GM19397 (cell line): ENCODE data around the gene GPRIN1.

Experiments
- ATAC-seq: cut with Tn5 transposase; IDR thresholded peaks from one replicate; pipeline ENCODE4 v1.9.1; 2021; ENCODE audit warnings: mild to moderate bottlenecking, moderate library complexity; ENCODE audit not compliant: unreplicated experiment

GPRIN1 gene

DNA sequence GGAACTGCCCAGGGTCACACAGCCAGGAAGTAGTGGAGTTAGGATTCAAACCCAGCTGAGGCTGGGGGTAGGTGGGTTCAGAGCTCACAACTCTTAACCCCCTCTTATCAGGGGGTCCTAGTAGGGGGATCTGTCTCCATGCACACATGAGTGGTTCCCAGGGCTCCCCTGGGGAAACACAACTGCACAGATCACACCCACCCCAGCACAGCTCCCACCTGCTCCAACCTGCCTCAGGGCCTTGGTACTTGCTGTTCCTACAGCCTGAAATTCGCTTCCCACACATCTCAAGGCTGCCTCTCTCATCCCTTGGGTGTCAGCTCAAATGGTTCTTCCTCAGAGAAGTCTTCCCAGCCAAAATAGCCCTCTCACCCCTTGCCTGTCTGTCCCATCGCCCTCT is 15.6 kb upstream of the GPRIN1 start:
- ATAC-seq: no peak

DNA sequence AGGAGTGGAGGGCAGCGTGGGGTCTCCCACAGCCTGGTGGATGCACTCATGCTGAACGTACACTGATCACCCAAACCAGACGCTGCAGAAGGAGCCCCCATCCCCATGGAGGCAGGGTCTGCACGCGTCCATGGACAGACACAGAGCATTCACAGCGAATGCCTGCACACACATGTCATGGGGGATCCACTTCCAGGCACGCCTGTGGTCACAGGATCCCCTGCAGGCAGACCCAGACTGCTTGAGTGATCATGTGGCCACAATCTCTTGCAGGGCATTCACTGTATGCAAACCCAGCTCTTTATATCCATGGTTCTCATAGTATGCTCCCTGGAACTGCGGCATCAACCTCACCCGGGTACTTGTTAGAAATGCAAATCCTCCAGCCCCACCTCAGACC is 15.0 kb upstream of the GPRIN1 start:
- ATAC-seq: no peak

DNA sequence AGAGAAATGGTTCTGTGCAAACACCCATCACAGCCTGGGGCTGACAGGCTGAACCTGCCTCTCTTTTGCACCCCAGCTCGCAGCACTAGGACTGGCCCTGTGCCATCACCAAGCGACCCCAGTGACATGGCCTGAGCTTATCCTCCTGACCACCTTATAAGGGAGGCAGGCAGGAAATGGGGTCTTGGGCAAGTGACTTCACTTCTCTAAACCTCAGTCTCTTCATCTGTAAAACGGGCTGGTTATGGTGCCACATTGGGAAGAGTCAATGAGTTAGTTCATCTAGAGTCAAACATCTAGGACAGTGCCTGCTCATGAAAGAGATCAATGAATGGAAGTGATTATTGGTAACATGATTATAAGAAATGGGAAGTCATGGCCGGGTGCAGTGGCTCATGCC is 14.2 kb upstream of the GPRIN1 start:
- no peak for ATAC-seq

DNA sequence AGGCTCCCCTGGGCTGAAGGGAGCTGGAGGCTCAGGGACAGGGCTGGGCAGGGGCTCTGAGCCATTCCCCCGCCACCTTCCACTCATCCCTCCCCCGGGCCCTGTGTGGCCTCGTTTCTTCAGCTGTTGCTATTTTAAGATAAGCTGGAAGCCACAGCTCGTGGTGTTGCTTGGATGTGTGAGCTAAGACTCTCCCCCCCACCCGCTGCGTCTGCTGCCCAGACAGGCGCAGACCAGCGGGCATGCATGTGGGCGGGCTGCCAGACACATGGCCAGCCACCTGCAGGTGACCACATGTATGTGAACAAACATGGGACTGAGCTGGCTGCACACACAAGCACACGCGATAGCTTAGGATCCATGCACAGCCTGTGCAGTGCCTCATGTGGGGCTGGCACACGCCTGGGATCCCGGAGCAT is 11.7 kb upstream of the GPRIN1 start:
- no peak for ATAC-seq

DNA sequence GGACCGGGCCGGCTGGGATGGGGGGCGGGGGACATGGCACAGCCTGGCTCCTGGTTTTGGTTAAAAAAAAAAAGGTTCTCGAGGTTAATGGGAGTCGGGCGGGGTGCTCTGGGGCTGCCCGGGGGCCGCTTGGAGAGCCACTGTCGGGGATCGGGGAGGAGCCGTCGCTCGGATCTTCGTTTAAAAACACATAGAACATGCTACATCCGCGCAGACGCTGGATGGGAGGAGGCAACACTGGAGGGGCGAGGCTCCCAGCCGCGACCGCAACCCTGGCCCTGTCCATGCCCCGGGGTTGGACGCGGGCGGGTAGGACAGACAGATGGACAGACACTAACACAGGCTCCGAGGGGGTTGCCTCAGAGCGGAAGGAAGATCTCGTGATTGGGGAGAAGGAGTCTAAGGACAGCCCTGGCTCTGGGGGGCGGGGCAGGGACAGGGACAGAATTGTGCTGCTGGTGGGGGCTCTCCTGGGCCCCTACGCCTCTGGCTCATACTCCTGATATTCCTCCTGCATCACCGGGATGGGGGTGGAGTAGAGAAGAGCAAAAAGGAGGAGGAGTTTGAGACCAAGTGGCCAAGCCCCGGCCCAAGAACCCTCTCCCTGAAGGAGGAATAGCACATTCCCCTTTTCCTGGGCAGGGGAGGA is 10.5 kb upstream of the GPRIN1 start:
- no peak for ATAC-seq

DNA sequence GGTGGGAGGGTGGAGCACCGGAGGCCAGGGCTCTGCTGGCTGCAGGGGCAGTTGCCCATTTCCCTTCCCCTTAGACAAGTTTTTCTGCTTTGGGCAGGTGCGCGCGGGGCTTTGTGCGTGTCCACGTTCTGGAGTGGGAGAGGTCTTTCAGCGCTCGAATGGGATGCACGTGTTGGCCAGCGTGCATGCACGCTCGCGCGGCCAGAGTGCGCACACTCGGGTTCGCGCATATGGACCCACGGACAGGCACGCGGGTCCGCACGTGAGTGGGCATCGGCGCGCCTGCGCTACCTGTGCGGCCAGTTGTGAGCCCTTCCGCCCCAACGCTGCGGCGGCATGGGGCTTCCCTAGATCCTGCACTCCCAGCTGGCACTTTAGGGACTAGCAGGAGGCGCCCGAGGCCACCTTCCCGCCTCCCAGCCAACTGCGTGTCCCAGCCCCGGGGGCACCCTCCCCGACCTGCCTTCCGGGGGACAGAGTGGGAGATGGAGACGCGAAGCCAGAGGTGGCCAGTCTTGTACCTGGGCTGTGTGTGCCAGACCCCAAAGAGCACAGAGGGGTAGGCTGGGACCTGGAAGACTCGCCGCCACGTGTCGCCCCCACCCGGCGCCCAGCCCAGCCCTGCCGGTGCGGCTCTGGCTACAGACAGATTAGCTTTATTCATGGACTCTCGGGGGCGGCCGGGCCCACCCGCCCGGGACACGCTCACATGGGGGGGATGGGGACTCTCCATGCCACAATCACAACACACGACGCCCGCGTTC is 9.8 kb upstream of the GPRIN1 start:
- no peak for ATAC-seq

DNA sequence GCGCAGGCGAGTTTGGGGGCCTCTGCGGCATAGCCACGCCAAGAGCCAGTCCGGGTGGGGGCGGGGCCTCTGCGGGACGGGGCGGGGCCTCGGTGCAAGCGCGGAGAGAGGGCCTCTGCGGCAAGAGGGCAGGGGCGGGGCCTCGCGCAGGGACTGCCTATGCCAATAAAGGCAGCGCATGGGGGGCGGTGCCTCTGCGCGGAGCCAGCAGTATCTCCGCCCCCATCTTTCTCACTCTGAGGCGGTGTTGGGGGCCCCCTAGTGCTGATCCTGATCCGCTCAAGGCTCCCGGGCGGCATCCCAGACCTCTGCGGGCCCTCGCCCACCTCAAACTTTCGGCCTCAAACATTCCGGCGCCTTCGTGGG is 9.2 kb upstream of the GPRIN1 start:
- no peak for ATAC-seq

DNA sequence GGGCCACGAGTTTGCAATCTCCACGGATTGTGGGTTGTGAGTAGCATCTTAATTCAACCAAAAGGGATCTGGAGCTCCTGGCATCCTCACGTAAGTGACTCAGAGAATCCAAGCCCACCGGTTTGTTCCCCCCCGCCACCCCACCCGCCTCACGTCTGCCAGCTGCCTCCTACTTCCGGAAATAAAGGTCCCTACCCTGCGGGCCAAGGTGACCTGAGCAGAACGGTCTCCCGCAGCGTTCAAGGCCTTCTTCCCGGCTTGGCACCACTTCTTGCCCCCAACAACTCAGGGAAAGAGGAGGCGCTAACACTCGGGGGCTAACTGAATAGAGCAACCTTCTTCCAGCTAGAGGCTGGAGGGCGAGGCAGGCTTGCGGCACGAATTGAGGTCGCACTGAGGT is 8.8 kb upstream of the GPRIN1 start:
- ATAC-seq: no peak

DNA sequence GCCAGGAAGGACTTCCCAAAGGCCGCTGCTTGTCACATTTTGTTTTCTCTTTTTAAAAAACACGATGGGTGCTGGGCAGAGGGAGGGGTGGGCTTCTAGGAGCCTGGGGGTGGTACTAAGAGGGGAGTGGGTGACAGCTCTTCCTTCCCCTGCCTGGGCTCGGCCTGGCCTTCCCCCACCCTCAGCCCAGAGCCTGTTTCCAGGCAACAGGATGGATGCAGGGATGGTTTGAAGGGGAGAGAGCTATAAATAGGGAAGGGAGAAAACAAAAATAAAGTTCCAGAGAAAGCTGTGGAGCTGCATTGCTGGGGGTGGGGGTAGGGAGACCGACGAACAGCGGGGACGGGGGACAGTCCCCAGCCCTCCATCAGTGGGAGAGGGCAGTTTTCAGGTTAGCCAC is 6.6 kb upstream of the GPRIN1 start:
- no peak for ATAC-seq

DNA sequence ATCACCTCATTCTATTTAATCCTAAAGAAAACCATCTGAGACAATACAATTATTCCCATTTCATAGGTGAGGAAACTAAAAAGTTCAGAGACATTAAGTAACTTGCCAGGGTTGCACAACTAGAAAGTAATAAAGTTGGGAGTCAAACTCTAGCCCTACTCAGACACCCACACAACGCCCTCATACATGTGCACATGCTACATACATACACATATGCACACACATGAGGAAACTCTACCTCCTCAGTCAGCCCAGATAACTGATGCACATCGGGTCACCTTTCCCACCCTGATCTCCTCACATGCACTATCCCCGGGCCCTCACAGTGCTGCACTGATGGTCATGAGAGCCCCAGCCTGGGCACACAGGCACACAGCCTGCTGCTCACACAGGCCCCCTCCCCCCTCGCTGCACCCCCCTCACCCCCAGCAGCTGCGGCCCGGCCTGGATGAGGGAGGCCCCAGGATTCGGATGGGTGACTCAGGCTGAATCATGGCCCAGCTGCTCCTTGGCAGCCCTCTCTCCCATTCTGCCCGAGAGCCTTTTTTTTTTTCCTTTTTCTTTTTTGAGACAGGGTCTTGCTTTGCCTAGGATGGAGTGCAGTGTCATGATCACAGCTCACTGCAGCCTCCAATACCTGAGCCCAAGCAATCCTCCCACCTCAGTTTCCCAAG is 5.0 kb upstream of the GPRIN1 start:
- no peak for ATAC-seq

DNA sequence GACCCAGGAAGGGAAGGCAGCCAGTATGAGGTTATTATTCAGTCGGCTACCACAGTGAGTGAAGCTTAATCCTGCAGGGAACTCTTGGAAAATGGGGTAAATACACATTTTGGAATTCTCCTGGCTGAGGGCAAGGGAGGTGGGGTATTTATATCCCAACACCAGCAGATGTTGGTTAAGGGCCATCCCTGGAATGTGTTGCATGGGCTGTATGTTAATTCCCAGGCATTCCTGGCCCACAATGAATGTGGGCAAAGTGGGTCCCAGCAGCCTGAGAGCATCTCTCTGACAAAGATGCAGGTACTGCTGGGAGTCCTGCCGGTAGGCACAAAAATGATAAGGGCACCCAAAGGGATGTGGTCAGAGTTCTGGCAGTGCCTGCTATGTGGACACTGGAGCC is 2.9 kb upstream of the GPRIN1 start:
- no peak for ATAC-seq

DNA sequence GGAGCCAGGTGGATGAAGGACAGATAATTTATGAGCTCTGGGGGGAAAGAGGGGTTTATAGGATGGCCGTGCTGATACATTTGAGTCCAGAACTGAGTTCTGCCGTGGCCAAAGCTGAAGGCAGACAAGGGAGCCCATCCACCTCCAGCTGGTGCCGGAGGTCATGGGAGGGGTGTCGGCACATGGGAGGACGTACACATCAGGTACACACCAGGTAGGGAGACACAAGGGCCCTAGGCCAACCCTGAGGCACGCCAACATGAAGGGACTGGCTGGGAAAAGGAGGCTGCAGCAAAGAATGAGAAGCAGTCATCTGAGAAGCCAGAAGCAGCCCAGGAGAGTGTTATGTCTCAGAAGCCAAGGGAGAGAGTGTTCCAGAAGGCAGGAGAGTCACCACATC is 2.1 kb upstream of the GPRIN1 start:
- no peak for ATAC-seq

DNA sequence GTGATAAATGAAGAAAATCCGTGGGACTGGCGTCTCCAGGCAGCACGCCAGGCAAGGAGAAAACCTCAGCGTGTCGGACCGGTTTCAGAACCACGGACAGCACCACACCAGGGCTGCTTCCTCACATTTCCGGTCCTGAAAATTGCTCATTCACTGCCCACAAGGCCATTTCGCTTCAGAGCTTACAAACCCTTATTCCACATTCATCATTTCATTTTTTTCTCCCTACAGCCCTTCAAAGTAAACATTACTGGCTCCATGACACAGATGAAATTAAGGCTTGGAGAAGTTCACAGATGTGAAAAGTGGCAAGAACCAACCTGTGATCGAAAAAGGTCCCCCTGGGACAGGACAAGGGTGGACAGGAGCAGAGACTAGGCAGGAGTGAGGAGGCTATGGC is 1.5 kb upstream of the GPRIN1 start:
- no peak for ATAC-seq

DNA sequence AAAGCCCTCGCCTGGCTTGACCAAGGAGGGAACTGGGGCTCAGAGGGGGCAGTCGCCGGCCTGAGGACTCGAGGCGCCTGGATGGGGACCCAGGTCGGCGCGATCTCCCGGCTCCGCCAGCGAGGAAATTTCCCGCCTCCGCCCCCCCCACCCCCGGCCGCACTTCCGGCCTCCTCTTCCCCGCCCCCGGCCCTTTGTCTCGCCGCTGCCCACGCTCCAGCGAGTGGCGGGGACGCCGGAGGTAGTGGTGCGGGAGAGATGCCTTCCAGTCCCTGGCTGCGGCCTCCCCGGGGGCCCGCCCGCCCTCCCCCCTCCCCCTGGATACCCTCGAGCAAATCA is 448 bp upstream of the GPRIN1 start:
- no peak for ATAC-seq

DNA sequence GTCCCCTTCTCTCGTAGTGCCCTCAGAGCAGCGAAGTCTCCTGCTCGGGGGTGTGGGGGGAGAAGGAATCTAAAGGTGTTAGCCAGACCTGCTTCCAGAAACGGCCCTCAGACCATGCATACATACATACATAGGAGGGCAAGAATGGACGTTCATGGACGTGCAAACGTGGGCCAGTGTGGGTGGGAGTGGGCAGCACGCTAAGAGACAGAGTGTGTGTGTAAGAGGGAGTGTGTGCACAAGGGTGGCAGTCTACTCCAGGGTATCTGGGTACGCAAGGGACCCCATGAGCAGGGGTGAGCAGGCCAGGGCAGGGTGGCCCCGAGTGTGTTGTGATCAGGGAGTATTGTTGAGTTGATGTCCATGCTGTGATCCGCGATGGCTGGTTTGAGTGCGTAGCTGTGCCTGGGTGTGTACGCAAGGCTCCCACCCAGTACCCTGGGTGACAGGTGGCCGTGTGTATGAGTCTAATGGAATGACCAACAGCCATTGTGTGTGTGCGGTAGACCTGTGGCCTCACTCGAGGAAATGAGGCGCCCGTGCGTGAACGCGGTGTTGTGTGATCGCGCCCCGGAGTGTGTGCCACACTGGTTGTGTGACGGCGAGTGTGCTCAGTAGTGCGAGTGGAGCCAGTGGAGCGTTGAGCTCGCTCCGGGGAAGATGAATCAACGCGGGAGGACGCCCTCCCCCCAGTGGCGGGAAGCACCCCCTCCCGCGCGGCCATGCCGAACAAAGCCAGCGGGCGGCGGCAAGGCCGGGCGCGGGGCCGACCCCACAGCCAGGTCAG is 826 bp downstream of the GPRIN1 start:
- ATAC-seq: peak; percentile 2

DNA sequence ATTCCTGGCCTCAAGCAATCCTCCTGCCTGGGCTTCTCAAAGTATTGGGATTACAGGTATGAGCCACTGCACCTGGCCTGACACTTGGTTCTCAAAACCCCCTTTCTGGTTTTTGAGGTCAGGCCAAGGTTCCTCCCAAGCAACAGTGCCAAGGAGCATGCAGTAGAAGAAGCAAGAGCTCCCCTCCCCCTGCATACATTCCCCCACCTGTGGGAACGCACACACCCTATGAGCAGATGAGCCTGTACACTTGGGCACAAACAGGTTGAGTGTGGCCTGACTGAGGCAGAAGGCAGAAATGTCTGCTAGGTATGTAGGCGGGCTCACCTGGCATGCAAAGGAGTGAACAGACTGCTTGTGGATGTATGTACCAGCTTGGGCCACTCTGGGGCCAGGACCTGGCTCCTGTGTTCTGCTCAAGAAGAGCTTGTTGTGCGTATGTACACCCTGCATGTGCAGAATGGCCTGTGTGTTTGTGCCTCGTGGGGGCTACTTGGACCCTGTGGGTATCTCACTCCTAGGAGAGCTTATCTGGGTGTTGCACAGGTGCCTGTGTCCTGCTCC is 1.7 kb downstream of the GPRIN1 start:
- no peak for ATAC-seq

DNA sequence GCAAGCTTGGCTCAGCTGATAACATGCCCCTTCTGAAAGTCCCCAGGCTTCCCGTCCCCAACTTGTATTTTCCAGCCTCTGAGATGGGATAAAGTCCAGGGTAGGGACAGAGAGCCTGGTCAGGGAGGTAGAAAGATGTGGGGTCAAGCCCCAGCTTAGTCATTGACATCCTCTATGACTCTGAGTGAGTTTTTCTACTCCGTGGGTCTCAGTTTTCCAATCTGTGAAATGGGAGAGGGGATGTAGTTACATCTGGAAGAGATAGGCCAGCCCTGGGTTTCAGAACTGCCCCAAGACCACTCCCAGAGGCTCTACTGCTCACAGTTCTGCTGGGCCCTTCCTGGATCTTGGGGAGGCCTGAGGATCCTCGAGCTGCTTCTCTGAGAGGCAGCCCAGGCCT is 3.1 kb downstream of the GPRIN1 start:
- no peak for ATAC-seq

DNA sequence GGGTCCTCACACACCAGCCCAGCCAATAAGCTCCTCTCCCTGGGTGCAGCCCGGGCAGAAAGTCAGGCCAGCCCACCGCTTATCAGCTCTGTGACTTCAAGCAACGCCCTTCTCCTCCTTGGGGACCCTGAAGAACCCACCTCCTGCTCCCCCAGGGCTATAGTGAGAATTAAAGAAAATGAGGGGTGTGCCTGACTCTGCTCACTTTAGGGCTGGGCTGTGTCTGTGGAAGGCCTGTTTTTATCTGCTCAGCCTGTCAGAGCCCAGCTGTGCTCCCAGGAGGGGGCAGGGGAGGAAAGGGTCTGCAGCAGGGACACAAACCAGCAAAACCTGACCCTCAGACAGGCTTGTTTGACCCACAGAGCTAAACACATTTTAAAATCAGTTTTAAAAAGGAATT is 3.9 kb downstream of the GPRIN1 start:
- no peak for ATAC-seq

DNA sequence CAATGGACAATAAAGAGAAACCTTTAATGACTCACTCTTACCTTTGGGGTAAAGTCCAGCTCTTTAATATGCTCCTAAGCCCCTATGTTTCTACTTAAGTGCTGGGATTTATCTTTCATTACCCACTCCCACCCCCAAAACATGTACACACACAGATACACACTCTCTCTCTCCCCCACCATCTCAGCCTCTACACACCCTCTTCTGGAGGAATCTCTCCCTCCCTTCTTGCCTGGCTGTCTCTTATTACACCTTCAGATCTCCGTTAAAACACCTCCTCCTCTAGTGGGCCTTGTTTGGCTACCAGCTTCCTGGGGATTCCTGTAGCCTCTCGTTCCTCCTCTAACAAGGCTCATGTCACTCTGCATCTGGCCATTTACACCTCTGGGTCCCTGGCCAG is 6.9 kb downstream of the GPRIN1 start:
- no peak for ATAC-seq

DNA sequence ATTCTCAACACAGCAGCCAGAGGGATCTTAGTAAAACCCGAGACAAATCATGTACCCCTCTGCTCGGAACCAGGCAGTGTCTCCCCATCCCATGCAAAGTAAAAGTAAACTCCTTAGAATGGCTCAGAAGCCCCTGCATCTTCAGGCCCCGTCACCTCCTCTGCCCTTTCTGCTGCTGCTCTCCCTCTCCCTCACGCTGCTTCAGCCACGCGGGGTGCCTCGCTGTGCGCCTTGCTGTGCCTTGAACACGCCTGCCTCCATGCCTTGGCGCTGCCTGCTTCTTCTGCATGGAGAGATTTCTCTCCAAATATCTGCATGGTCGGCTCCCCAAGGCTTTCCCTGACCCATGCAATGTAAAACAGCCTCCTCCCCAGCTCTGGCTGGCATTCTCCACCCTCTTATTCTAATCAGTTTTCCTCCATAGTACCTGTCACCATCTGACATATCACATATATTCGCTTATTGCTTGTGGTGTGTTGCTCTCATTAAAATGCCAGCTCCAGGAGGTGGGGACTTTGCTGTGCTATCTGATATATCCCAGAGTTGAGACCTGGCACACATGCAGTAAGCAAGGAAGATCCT is 8.0 kb downstream of the GPRIN1 start:
- ATAC-seq: no peak
